IPS DF 4.7 (cell line): Measurements from ENCODE around the gene CPLANE1.
"Not testable (repeated sequence)": the region's sequence is repeated elsewhere in the genome, so short reads cannot be mapped to it uniquely, and the experiment has no call there.

Experiments
- DNase-seq: peaks from one replicate; pipeline ENCODE4 v3.0.0-alpha.2; 2013; ENCODE audit warnings: low spot score; ENCODE audit errors: extremely low read depth

Gene CPLANE1

DNA sequence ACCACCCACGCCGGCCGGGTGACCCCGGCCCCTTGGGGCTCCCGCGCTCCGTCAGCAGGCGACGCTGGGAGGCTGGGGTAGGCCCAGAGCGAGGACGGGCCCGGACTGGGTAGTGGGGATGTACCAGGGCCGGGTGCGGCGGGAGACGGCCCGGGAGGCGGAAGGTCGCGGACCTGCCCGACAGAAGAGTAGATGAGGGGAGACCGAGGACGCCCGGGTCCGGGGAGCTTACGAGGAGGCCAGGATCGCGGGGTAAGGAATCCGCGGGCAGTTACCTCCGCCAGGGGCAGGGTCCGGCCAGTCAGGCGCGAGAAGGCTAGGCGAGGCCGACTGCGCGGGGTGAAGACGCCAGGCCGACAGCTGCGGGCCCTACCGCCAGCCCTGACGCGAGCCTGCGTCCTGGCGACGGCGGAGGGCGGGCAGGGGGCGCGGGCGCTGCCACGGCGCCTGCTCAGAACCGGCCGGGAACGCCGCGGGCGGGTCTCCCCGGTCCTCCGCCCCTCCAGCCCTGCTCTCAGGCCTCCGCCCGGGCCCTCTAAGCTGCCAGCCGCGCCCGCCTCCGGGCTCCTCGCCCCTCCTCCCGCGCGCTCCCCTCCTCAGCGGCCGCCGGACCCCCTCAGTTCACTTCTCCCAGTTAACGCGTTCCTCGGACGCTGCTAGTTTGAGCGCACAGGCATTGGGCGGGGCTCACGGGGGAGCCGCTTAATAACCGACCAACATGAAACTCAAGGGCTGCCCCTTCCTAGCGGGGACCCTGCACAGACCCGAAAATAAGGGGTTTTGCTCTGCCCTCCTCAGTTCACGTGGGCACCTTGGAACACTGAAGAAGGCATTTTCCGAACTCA, at the start of gene CPLANE1:
CPLANE1 (minus strand) TSS at position 407 of the 845 bp plus-strand sequence. CDS start 1,678 bp downstream, outside the sequence.
- DNase-seq, result no peak

DNA sequence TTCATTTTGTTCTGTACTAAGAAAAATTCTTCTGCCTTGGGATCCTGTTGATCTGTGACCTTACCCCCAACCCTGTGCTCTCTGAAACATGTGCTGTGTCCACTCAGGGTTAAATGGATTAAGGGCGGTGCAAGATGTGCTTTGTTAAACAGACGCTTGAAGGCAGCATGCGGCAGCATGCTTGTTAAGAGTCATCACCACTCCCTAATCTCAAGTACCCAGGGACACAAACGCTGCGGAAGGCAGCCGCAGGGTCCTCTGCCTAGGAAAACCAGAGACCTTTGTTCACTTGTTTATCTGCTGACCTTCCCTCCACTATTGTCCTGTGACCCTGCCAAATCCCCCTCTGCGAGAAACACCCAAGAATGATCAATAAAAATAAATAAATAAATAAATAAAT, 47.1 kb upstream of the CPLANE1 start:
- DNase-seq, result not testable (repeated sequence)

DNA sequence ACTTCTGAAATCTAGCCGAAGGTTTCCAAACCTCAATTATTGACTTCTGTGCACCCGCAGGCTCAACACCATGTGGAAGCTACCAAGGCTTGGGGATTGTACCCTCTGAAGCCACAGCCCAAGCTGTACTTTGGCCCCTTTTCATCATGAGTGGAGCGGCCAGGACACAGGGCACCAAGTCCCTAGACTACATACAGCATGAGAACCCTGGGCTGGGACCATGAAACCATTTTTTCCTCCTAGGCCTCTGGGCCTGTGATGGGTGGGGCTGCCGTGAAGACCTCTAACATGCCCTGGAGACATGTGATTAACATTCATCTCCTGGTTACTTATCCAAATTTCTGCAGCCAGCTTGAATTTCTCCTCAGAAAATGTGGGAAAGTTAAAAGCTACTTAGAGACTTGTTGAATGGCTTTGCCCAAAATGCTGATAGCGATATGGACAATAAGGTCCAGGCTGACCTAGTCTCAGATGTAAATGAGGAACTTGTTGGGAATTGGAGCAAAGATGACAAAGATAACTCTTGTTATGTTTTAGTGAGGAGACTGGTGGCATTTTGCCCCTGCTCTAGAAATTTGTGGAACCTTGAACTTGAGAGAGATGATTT, 34.1 kb upstream of the CPLANE1 start:
- DNase-seq, result no peak

DNA sequence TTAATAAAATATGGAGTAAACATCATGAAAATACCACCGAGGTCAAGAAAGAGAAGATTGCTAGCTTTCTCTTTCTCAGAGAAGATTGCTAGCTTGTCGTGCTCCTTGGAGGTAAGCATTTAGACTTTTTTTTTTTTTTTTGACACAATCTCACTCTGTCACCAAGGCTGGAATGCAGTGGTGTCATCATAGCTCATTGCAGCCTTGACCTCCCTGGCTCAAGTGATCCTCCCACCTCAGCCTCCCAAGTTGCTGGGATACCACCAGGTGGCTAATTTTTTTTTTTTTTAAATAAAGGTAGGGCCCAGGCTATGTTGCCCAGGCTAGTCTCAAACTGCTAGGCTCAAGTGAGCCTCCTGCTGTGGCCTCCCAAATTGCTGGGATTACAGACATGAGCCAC, 26.3 kb upstream of the CPLANE1 start:
- DNase-seq, result no peak

DNA sequence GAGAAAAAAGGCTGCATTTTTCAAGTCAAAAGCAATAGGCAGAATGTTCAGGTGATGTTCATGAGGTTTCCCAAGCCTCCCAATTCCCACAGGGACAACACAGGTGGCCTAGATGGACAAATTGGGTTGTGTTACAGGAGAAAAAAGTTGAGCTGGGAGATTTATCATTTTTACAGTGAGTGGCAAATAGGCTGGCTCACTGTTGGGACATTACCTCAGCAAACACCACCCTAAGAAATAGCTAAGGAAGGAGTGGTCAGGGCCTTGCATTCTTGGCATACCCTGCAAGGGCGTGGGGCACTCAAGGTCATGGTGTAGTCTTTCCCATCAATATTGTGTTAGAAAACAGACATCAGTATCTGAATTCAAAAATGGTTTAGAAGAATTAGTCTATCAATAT, 23.3 kb upstream of the CPLANE1 start:
- no peak for DNase-seq

DNA sequence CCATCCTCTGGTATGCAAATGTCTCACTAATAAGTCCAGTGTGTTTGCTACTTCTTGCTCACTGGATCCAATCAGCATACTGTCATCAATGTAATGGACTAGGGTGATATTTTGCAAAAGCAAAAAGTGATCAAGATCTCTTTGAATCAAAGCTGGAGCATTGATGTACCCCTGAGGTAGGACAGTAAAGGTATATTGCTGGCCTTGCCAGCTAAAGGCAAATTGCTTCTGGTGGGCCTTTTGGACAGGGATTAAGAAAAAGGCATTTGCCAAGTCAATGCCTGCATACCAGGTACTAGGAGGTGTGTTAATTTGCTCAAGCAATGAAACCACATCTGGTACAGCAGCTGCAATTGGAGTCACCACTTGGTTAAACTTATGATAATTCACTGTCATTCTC, 18.9 kb upstream of the CPLANE1 start:
- DNase-seq, result not testable (repeated sequence)

DNA sequence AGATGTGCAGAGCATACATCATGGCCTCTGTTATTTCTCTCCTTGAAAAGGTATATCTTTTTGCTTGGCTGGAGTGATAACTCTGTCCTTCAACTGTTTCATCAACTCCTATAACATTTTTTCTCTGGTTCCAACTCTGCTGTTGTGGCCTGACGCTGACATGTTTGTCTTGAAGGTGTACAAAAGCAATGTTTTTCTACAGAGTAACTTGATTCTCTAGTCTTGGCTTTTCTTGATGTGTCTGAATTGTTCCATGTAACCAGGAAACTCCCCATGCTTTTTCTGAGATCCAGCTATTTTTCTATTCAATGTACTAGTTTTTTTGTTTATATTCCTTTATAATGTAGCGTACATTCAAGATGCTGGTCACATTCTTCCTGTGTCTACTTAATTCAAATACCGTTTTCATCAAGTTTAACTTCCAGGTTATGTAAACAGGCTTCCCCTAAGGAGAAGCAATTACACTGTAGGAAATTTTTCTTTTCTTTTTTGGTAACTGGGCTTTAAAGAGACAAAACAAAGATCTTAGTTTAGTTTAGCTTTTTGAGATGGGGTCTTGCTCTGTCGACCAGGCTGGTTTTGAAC, 6.7 kb upstream of the CPLANE1 start:
- no peak for DNase-seq

DNA sequence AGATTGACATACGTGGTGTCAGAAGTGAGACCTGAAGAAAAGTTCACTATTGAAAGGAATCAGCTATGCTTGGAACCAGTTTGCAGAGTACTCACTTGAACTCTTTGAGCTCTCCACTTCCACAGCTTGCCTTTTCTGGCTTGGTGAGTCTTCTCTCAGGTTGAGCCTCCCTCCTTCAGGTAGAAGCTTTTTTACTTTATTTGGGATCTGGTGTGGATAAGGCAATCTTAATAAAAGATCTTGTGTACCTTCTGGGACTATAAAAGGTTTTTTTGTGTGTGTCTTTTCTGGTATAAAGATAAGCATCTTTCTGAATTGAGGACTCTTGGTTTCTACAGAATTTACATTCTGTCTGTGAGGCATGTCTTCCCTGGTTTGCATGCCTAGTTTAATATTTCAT, 5.4 kb upstream of the CPLANE1 start:
- DNase-seq, result no peak

DNA sequence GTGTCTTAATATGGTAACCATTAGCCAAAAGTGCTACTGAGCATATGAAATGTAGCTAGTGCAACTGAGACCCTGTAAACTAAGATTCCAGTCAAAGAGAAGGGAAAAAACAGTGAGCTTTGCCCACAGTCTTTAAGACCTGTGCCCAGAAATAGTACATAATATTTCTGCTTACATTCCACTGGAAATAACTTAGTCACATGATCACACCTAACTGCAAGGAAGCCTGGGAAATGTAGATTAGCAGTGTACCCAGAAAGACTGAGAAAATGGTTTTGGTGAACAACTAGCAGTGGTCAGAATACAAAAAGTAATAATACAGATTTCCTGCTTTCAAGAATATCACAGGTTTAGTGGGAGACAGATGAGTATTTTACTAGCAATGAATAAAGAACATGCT, 2.5 kb upstream of the CPLANE1 start:
- DNase-seq, result no peak

DNA sequence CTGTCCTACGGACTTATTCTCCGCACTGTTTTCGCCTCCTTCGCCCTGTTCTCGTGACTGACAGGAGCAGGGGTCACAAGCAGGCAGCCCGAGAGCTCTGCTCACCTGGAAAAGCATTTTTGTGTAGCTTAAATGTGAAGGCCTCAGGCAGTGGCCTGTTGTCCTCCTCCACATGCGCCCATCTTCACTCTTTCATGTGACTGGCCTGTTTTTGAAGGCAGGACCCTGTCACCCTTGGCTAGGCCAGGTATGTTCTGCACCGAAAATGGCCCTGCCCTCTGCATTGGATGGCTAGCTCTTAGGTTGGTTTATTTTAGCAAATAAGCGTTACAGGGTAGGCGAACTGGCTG, 614 bp upstream of the CPLANE1 start:
- no peak for DNase-seq

DNA sequence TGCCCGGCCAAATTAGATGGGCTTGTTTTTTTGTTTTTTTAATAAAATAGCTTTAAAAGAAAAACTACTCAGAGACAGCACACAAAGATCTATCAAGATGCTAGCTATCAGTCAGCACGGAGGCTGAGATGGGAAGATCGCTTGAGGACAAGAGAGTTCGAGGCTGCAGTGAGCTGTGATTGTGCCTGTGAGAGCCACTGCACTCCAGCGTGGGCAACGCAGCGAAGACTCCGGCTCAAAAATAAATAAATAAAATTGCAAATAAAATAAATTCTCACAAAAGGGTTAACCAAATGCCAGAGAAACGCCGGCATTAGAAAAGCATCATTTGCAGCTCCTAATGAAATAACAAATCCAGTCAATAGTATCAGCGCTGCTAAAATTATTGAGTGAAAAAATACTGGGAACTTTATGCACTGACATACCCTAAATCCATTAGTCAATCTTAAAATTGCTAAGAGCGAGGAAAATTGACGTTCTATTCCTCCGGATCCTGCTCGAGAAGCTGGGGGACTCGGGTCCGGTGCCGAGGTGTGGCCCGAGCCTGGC, 681 bp downstream of the CPLANE1 start:
- no peak for DNase-seq

DNA sequence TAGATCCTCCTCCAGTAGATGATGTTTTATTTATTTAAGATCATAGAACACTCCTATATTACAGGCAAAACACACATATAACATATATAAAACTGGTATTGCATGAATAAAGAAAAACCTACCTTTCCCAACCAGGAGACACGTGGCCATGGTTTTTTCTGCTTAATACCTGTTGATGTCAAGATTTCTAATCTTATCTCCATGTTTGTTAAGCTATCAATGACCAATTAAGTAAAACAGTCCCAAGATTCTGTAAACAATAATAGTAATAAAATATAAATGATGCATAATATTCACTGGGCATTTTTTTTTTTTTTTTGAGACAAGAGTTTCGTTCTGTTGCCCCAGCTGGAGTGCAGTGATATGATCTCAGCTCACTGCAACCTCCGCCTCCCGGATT, 1.7 kb downstream of the CPLANE1 start:
- DNase-seq, result no peak

DNA sequence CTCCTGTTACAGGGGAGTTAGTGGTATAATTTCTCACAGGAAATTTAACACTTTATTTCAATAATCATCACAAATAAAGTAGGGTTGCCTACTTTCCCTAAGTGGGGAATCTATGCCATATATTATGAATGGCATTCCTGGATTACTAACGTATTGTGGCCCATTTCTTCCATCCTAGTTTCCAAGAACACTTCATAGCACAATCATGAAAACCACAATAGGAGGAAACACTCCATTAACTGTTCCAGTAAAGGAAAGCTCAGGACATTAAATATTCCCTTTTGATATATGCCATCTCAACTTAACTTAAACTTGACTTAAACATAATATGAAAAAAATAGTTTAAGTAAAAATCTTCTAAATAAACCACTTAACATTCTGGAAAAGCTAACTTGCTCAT, 2.1 kb downstream of the CPLANE1 start:
- no peak for DNase-seq

DNA sequence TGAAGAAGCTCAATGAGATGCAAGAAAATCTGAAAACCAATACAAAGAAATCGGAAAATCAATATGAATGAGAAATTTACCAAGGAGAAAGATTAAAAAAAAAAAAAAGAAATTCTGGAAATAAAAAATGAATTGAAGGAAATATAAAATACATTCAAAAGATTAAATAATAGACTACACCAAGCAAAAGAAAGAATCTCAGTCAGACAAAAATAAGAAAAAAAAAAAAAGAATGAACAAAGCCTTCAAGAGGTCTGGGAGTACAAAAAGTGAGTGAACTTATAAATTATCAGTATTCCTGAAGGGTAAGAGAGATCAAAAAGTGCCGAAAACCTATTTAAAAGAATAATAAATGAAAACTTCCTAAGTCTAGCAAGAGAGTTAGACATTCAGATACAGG, 14.9 kb downstream of the CPLANE1 start:
- DNase-seq, result no peak

DNA sequence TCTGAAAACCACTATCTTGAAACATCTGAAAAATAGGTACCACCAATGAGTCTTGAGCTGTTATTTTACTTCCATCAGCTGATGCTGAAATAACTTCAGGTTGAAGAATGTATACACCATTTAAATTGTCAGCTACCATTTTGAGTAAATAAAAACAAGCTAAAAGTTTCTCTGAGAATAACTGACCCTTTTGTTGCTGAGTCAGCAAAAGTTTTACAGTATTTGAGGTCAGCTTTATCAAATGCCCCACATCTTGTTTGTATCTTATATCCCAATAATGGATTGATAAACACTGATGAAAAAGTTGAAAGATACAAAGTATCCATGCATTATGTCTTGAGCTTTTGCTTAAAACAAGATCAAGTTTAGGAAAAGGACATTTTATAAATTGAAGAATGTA, 22.8 kb downstream of the CPLANE1 start:
- no peak for DNase-seq

DNA sequence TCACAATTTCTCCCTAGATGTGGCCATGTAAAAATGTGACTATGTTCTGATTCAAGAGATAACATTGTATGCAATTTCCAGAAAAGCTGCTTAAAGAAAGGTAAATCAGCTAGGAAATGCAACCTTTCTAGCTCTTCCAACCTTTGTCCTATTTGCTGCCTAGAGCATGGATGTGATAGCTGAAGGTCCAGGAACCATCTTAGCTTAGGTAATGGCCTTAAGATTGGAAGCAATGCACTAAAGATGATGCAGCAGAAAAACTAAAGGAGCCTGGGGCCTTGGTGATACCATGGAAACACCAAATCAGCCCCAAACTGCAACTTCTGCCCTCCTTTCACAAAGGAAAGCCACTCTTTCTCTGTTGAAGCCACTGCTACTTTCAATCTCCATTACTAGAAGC, 27.0 kb downstream of the CPLANE1 start:
- no peak for DNase-seq

DNA sequence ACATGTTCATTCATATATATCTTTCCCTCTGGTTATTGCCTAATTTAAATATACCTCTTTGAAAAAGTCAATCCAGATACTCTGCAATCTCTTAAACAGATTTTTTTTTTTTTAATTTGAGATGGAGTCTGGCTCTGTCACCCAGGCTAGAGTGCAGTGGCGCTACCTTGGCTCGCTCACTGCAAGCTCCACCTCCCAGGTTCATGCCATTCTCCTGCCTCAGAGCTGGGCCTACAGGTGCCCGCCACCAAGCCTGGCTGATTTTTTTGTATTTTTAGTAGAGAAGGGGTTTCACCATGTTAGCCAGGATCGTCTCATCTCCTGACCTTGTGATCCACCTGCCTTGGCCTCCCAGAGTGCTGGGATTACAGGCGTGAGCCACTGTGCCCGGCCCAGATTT, 28.8 kb downstream of the CPLANE1 start:
- not testable (repeated sequence) for DNase-seq

DNA sequence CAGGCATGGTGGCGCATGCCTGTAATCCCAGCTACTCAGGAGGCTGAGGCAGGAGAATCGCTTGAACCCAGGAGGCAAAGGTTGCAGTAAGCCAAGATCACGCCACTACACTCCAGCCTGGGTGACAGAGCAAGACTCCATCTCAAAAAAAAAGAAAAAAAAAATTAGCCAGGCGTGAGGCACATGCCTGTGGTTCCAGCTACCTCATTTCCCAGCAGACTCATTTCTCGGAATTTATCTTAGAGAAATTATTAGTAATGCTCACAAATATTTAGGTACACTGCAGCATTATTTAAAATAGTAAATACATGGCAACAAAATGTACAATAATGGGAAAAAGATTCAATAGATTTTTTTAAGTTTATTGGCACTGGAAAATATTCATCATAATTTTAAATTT, 29.8 kb downstream of the CPLANE1 start:
- not testable (repeated sequence) for DNase-seq

DNA sequence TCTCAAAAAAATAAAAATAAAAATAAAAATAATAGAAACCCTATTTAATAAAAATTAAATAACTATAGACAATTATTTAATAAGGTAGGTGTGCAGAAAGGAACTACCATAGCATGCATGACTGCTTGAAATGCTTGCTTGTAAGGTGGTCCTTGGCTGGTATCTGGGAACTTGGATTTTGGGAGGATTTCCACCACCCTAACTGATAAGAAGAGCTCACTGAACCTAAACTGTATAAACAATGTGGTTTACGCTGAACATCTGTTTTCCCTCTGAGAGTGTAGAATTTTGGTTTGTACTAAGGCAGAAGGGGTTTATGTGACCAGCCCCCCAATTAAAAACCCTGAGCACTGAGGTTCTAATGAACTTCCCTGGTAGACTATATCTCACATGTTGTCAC, 31.2 kb downstream of the CPLANE1 start:
- no peak for DNase-seq

DNA sequence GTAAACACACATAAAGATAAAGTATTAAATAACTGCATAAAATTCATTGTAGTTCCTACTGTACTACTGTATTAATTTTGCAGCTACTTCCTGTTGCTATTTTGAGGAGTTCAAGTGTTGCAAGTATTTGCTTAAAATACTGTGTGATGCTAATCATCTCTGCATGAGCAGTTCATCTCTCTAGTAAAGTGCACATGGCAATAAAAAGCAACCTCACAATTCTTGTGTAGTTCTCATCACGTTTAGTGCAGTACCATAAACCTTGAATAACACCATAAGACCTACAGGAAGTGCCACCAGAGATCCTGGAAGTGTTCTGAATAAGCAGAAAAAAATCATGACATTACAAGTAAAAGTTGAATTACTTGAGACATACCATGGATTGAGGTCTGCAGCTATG, 34.6 kb downstream of the CPLANE1 start:
- DNase-seq, result no peak

DNA sequence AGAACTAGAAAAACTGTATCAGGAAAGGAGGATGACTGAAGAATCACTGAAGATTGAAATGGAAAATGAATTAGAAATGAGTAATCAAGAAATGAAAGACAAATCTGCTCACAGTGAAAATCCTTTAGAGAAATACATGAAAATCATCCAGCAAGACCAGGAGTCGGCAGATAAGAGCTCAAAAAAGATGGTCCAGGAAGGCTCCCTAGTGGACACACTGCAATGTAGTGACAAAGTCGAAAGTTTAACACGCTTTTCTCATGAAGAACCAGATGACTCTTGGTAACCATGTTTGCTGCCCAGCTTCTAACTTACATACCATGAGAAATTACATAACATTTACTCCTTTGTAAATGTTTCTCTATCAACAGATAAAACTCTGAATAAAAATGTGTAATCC, 37.1 kb downstream of the CPLANE1 start:
- no peak for DNase-seq

DNA sequence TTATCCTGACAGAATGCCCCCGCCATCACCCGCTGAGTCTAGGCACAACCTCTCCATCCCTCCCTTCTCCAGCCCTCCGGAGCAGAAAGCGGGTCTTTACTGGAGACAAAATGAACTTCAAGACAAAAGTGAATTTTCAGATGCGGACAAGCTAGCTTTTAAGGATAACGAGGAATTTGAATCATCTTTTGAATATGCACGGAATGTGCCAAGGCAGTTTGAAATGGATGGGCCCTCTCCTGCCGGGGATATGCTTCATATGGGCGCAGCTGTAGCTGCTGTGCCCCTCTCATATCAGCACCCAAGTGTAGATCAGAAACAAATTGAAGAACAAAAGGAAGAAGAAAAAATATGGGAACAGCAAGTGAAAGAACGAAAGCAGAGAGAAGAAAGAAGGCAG, 37.5 kb downstream of the CPLANE1 start:
- DNase-seq, result no peak
